Left lung (tissue), 10 donors: ENCODE data around the gene SLC19A1. TPM values are rescaled to one million over a fixed set of nuclear protein-coding genes. Genes with fewer than 3 reads are reported as not detected.
A peak's percentile ranks its signal among the peaks of the same experiment; 100 is the strongest.

Experiments
- ATAC-seq: fragments of 200-7000 bp; cut with Tn5 transposase; one replicate; pipeline ENCODE4 v1.9.1; 2020; ENCODE audit warnings: moderate library complexity
- DNase-seq, 4 donors: peaks; one replicate each; pipeline ENCODE4 v3.0.0-alpha.2; 2013 to 2020
- H3K27ac ChIP-seq, 2 donors: fragments of 200-600 bp; sonication (generic) in 1 of 2; one replicate each; pipeline versions ENCODE4 v1.5.0 to v1.8.0; 2020 to 2021
- H3K27me3 ChIP-seq, 2 donors: fragments of 200-600 bp; sonication (generic) in 1 of 2; one replicate each; pipeline versions ENCODE4 v1.5.0 to v1.8.0; 2020 to 2021
- H3K36me3 ChIP-seq, 2 donors: fragments of 200-600 bp; sonication (generic) in 1 of 2; one replicate each; pipeline versions ENCODE4 v1.5.0 to v1.8.0; 2020 to 2021
- H3K4me1 ChIP-seq, 2 donors: fragments of 200-600 bp; one replicate each; pipeline ENCODE4 v1.8.0; 2021
- H3K4me3 ChIP-seq, 2 donors: fragments of 200-600 bp; sonication (generic) in 1 of 2; one replicate each; pipeline versions ENCODE4 v1.5.0 to v1.8.0; 2020 to 2021; ENCODE audit warnings: mild to moderate bottlenecking in 1 of 2
- H3K9me3 ChIP-seq, 2 donors: fragments of 200-600 bp; sonication (generic) in 1 of 2; one replicate each; pipeline versions ENCODE4 v1.5.0 to v1.8.0; 2020 to 2021
- intact Hi-C, 2 donors: fragments of 100-400 bp; cut with DNase I; formaldehyde crosslinking; loops; one replicate each; pipeline versions ENCODE4 v1.11.2 to v1.14.2; 2022
- polyA plus RNA-seq, 6 donors: library from polyadenylated mRNA; unstranded; fragments of 120-200 nt; gene quantifications; one replicate each; pipeline ENCODE4 v1.2.1, GENCODE V29; 2013; ENCODE audit not compliant: insufficient read length in 6 of 6
- total RNA-seq, 2 donors: library from RNA; stranded (reverse); fragmentation: NEBNext Ultra II Directional; extraction: Animal tissue kit (Norgen Biotek cat#: 25700); gene quantifications; one replicate each; pipeline ENCODE4 v1.2.1, GENCODE V29; 2021
- TF ChIP-seq, protein P1 (sequence below), 2 donors: fragments of 200-600 bp; sonication (generic) in 1 of 2; IDR thresholded peaks; one replicate each; pipeline versions ENCODE4 v1.5.0 to v1.8.0; 2021; ENCODE audit warnings: antibody characterized with exemption in 2 of 2
- donor health status: DM: no; HTN: yes; CAD: no.
- donor health status: DM: no; HTN: no; CAD: no.

The SLC19A1 gene
- total and polyA plus RNA-seq, 8 donors = 22.4 to 50.4 (median 27.2) TPM

DNA sequence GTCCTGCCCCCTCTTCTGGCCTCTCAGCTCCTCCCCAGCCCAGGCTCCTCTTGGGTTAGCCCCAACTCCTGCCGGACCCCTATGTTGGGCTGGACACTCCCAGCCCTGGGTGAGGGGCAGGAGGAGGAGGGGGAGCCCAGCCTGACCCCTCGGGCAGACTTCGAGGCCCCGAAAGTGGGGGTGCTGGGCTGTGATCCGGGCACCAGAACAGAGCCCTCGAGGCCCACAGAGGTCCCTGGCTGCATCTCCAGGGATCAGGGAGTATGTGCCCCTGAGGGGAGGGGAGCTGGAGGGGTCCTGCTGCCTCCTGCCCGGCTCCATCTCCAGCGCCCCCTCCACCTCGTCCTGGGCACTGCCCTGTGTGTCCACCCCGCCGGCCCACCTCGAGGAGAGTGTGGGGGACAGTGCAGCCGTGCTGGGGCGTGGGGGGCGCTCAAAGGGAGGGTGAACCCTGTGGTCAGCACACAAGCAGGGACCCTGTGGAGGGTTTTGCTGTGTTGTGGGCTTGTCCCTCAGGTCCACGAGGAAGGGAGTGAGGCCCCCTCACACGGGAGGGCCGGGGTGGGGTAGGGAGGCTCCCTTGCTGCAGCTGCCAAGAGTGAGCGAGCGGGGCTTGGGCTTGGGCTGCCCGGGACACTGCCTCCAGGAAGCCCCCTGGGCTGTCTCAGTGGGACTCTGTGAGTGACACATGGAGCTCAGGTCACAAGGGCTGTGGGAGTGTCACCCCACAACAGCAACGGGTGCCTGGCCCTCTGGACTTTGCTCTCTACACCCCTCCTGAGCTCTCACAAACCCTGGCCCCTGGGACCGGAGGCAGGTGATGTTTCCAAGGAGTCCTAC, 82.8 kb downstream of the SLC19A1 start:
- intact Hi-C loops = no loop called here

DNA sequence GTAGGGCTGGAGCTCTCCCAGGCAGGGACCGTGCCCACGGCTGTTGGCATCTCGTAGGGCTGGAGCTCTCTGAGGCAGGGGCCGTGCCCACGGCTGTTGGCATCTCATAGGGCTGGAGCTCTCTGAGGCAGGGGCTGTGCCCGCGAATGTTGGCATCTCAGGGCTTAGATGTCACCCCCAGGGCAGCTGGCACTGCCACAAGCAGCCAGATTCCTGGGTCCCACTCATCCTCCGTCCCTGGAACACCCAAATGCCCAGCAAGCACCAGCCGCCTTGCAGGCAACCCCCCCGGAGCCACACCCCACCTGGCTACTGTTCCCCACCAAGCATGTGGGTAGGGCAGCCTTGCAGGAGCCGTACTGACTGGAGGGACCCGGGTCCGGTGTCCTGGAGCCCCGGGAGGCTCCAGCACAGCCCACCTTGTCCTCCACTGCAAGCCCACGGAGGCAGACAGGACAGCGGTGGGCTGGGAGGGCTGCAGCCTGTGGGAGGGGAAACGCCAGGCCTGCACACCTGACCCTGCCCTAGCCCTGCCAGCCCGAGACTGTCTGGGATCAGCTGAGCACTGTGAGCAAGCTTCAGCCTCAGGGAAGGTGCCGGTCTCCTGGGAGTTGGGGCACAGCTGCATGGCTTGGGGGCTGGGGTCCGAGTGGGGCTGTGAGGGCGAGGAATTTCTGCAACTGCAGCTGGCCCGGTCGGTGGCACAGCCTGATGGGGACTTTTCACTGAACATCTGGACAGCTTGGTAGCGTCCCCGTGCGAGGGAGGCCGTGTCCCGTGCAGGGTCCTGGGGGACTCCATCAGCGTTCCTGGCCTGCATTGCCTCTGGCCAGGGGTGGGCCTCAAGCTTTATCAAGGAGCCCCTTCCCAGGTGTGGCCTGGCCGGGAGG, 83.7 kb downstream of the SLC19A1 start:
- Histone ChIP-seq H3K4me1 (peaks cover 3 to 7% of the 10 kb centered on the region in 2 donors), H3K27me3 (peaks cover 0 to 29% of the 10 kb centered on the region in 2 donors), H3K36me3 (no peaks in the 10 kb centered on the region), H3K4me3 (no peak overlapping the region), H3K27ac (no peak overlapping the region), H3K9me3 (peaks cover 0 to 8% of the 10 kb centered on the region in 2 donors)
- TF ChIP-seq, protein P1, sequence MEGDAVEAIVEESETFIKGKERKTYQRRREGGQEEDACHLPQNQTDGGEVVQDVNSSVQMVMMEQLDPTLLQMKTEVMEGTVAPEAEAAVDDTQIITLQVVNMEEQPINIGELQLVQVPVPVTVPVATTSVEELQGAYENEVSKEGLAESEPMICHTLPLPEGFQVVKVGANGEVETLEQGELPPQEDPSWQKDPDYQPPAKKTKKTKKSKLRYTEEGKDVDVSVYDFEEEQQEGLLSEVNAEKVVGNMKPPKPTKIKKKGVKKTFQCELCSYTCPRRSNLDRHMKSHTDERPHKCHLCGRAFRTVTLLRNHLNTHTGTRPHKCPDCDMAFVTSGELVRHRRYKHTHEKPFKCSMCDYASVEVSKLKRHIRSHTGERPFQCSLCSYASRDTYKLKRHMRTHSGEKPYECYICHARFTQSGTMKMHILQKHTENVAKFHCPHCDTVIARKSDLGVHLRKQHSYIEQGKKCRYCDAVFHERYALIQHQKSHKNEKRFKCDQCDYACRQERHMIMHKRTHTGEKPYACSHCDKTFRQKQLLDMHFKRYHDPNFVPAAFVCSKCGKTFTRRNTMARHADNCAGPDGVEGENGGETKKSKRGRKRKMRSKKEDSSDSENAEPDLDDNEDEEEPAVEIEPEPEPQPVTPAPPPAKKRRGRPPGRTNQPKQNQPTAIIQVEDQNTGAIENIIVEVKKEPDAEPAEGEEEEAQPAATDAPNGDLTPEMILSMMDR (IDR thresholded peaks at IDR 0.05) = no peak
- peak in 1 of 4 donors; percentile 60 for DNase-seq
- intact Hi-C loops = no loop called here
- no peak for ATAC-seq

More for the DNA sequence above, 82.8 kb downstream of the SLC19A1 start:
- H3K4me1 ChIP-seq = peaks cover 3 to 7% of the 10 kb centered on the region in 2 donors
- TF ChIP-seq, protein P1 (IDR thresholded peaks at IDR 0.05) = no peak
- no peak overlapping the region for H3K27ac ChIP-seq
- ATAC-seq (no peak), DNase-seq (peak in 1 of 4 donors; percentile 79)
- H3K9me3 ChIP-seq = peaks cover 0 to 8% of the 10 kb centered on the region in 2 donors
- no peak overlapping the region for H3K4me3 ChIP-seq
- peaks cover 0 to 29% of the 10 kb centered on the region in 2 donors for H3K27me3 ChIP-seq
- no peaks in the 10 kb centered on the region for H3K36me3 ChIP-seq

DNA sequence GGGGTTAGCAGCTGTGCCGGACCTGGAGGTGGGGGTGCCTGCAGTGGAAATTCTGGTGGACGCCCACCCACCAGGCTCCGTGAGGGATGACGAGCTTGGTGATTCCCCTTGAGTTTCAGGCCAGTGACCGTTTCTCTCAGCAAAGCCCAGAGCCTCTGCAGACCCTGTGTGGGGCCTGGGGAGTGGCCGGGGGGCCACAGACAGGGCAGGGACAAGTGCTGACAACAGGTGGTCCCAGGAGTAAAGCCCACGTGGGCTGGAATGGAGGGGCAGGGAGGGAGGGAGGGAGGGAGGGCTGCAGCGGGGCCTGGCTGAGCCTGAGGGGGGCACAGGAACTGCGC, 84.4 kb downstream of the SLC19A1 start:
- Histone ChIP-seq H3K4me3 (no peak overlapping the region), H3K27me3 (peaks cover 0 to 29% of the 10 kb centered on the region in 2 donors), H3K4me1 (peaks cover 3 to 7% of the 10 kb centered on the region in 2 donors), H3K36me3 (no peaks in the 10 kb centered on the region), H3K27ac (no peak overlapping the region), H3K9me3 (peaks cover 0 to 8% of the 10 kb centered on the region in 2 donors)
- TF ChIP-seq, protein P1 (IDR thresholded peaks at IDR 0.05) = no peak
- ATAC-seq (no peak), DNase-seq (peak in 1 of 4 donors; percentile 45)
- intact Hi-C loops = no loop called here

DNA sequence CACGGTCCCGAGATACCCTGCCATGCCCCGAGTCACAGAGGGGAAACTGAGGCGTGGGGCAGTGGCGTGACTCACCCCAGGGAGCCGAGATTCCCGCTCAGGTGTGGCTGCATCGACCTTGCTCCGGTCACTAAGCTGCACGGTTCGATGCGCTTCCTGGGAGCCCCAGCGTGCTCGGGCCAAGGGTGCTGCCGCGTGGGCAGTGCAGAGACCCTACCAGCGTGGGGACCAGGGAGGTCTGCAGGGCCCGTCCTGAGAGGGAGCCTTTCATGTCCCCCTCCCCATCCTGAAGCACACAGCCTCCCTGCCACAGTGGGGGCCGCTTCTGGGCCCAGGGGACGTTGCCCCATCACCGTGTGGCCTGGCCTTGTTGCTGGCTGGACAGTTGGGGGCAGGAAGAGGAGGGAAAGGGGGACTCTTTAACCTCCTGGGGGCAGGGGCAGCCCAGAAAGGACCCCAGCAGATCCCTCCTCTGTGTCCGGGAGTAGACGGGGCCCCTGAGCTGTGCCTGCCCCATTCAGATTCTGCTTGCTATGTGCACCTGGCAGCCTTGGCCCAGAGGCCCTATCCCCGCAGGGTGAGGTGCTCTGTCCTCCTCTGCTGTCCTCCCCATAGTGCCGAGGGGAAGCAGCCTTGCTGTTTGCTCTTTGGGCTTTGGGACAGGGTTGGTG, 84.9 kb downstream of the SLC19A1 start:
- peak overlapping the region in 1 of 2 donors; percentile 9 for H3K4me3 ChIP-seq
- intact Hi-C loops = no loop called here
- peaks cover 0 to 29% of the 10 kb centered on the region in 2 donors for H3K27me3 ChIP-seq
- peaks cover 3 to 7% of the 10 kb centered on the region in 2 donors for H3K4me1 ChIP-seq
- H3K9me3 ChIP-seq = peaks cover 0 to 8% of the 10 kb centered on the region in 2 donors
- H3K36me3 ChIP-seq = no peaks in the 10 kb centered on the region
- ATAC-seq (no peak), DNase-seq (peak in 1 of 4 donors; percentile 63)
- TF ChIP-seq, protein P1 (IDR thresholded peaks at IDR 0.05) = no peak
- no peak overlapping the region for H3K27ac ChIP-seq
